H9 (cell line): ENCODE results near the gene ANGPTL5. TPM values are rescaled to one million over a fixed set of nuclear protein-coding genes. Genes with fewer than 3 reads are reported as not detected.

Experiments used
- DNase-seq: peaks from one replicate; pipeline ENCODE4 v3.0.0-alpha.2; 2017
- H2AFZ ChIP-seq: one replicate; pipeline ENCODE4 v1.6.1; 2013; ENCODE audit warnings: mild to moderate bottlenecking, low read length, control low read depth, moderate library complexity
- H2AK5ac ChIP-seq: 2 replicates; pipeline ENCODE4 v1.6.1; 2013; ENCODE audit warnings: low read length, control low read depth, mixed read lengths; ENCODE audit not compliant: insufficient read length
- H2BK120ac ChIP-seq: one replicate; pipeline ENCODE4 v1.6.1; 2013; ENCODE audit warnings: low read depth, mild to moderate bottlenecking, low read length, control low read depth, inconsistent platforms; ENCODE audit not compliant: poor library complexity, severe bottlenecking
- H2BK12ac ChIP-seq: 2 replicates; pipeline ENCODE4 v1.6.1; 2013; ENCODE audit warnings: low read length, control low read depth, mixed read lengths, low read depth; ENCODE audit not compliant: insufficient read length
- H2BK15ac ChIP-seq: 2 replicates; pipeline ENCODE4 v1.6.1; 2013; ENCODE audit warnings: low read depth, low read length, control low read depth
- H2BK20ac ChIP-seq: one replicate; pipeline ENCODE4 v1.6.1; 2013; ENCODE audit warnings: low read depth, mild to moderate bottlenecking, low read length, control low read depth, inconsistent platforms; ENCODE audit not compliant: poor library complexity, severe bottlenecking
- H2BK5ac ChIP-seq: 2 replicates; pipeline ENCODE4 v1.6.1; 2013; ENCODE audit warnings: low read length, control low read depth, mixed read lengths; ENCODE audit not compliant: insufficient read length
- H3K14ac ChIP-seq: 2 replicates; pipeline ENCODE4 v1.6.1; 2013; ENCODE audit warnings: low read length, control low read depth; ENCODE audit not compliant: insufficient read depth
- H3K18ac ChIP-seq: 2 replicates; pipeline ENCODE4 v1.6.1; 2013; ENCODE audit warnings: low read depth, mild to moderate bottlenecking, mixed read lengths, low read length, control low read depth; ENCODE audit not compliant: insufficient read length
- H3K23ac ChIP-seq: 2 replicates; pipeline ENCODE4 v1.6.1; 2013; ENCODE audit warnings: low read length, control low read depth, mixed read lengths, low read depth; ENCODE audit not compliant: insufficient read length
- H3K23me2 ChIP-seq: 2 replicates; pipeline ENCODE4 v1.6.1; 2013; ENCODE audit warnings: low read depth, mild to moderate bottlenecking, mixed read lengths, low read length, control low read depth; ENCODE audit not compliant: insufficient read length, poor library complexity, severe bottlenecking
- H3K27ac ChIP-seq: 2 replicates; pipeline ENCODE4 v1.5.1; 2013; ENCODE audit warnings: low read length, control low read depth, mixed read lengths, low read depth; ENCODE audit not compliant: insufficient read length
- H3K27me3 ChIP-seq: 2 replicates; pipeline ENCODE4 v1.6.1; 2013; ENCODE audit warnings: low read length, control low read depth, inconsistent platforms; ENCODE audit not compliant: insufficient read depth
- H3K4ac ChIP-seq: 2 replicates; pipeline ENCODE4 v1.6.1; 2013; ENCODE audit warnings: low read depth, mild to moderate bottlenecking, control low read depth, inconsistent platforms, low read length, moderate library complexity
- H3K4me1 ChIP-seq: 2 replicates; pipeline ENCODE4 v1.6.1; 2013; ENCODE audit warnings: low read length, control low read depth, inconsistent platforms; ENCODE audit not compliant: insufficient read depth
- H3K4me2 ChIP-seq: 2 replicates; pipeline ENCODE4 v1.6.1; 2013; ENCODE audit warnings: low read length, control low read depth, mixed read lengths; ENCODE audit not compliant: insufficient read length, insufficient read depth
- H3K56ac ChIP-seq: 2 replicates; pipeline ENCODE4 v1.6.1; 2013; ENCODE audit warnings: low read depth, mild to moderate bottlenecking, mixed read lengths, low read length, control low read depth; ENCODE audit not compliant: insufficient read length
- H3K79me1 ChIP-seq: 2 replicates; pipeline ENCODE4 v1.6.1; 2013; ENCODE audit warnings: low read depth, mild to moderate bottlenecking, moderate library complexity, low read length, control low read depth, inconsistent platforms; ENCODE audit not compliant: insufficient read depth, poor library complexity, severe bottlenecking
- H3K79me2 ChIP-seq: 2 replicates; pipeline ENCODE4 v1.6.1; 2013; ENCODE audit warnings: low read length, control low read depth, inconsistent platforms; ENCODE audit not compliant: insufficient read depth
- H3K9ac ChIP-seq: 2 replicates; pipeline ENCODE4 v1.6.1; 2013; ENCODE audit warnings: low read length, control low read depth, mixed read lengths; ENCODE audit not compliant: insufficient read length; ENCODE audit errors: extremely low read depth
- H3K9me3 ChIP-seq: one replicate; pipeline ENCODE4 v1.6.1; 2013; ENCODE audit warnings: low read depth, low read length, inconsistent platforms; ENCODE audit not compliant: control insufficient read depth
- H3T11ph ChIP-seq: one replicate; pipeline ENCODE4 v1.6.1; 2013; ENCODE audit warnings: mild to moderate bottlenecking, low read length, control low read depth, inconsistent platforms
- H4K20me1 ChIP-seq: one replicate; pipeline ENCODE4 v1.6.1; 2013; ENCODE audit not compliant: control insufficient read depth, insufficient read length, insufficient read depth
- H4K5ac ChIP-seq: 2 replicates; pipeline ENCODE4 v1.6.1; 2013; ENCODE audit warnings: low read depth, mild to moderate bottlenecking, mixed read lengths, low read length, control low read depth; ENCODE audit not compliant: insufficient read length
- H4K8ac ChIP-seq: replicated peaks from 2 replicates; pipeline ENCODE4 v1.6.1; 2013; ENCODE audit warnings: low read length, control low read depth, mixed read lengths, low read depth; ENCODE audit not compliant: insufficient read length
- H4K91ac ChIP-seq: 2 replicates; pipeline ENCODE4 v1.6.1; 2013; ENCODE audit warnings: low read depth, mild to moderate bottlenecking, moderate library complexity, mixed read lengths, low read length, control low read depth; ENCODE audit not compliant: insufficient read length
- H3K27ac Mint-ChIP-seq, 3 experiments: 2 replicates in 2 of 3; 3 replicates in 1 of 3; pipeline ENCODE4 v1.8.0; 2020 to 2021; ENCODE audit warnings: mixed read lengths in 3 of 3, mild to moderate bottlenecking in 1 of 3, moderate library complexity in 1 of 3
- H3K27me3 Mint-ChIP-seq: 2 replicates; pipeline ENCODE4 v1.8.0; 2021; ENCODE audit warnings: low read depth, mild to moderate bottlenecking, moderate library complexity, mixed read lengths
- H3K36me3 Mint-ChIP-seq, 3 experiments: 2 replicates in 2 of 3; 3 replicates in 1 of 3; pipeline ENCODE4 v1.8.0; 2020 to 2021; ENCODE audit warnings: low read depth in 3 of 3, mixed read lengths in 3 of 3; ENCODE audit not compliant: insufficient read depth in 1 of 3
- H3K4me1 Mint-ChIP-seq, 2 experiments: 2 replicates each; pipeline ENCODE4 v1.8.0; 2020; ENCODE audit warnings: mixed read lengths in 2 of 2
- H3K4me3 Mint-ChIP-seq, 2 experiments: 2 replicates in 1 of 2; 3 replicates in 1 of 2; pipeline ENCODE4 v1.8.0; 2020 to 2021; ENCODE audit warnings: mild to moderate bottlenecking in 2 of 2, mixed read lengths in 2 of 2, moderate library complexity in 1 of 2
- H3K9me3 Mint-ChIP-seq, 2 experiments: 2 replicates in 1 of 2; 3 replicates in 1 of 2; pipeline ENCODE4 v1.8.0; 2020; ENCODE audit warnings: mild to moderate bottlenecking in 2 of 2, mixed read lengths in 2 of 2, moderate library complexity in 1 of 2
- WGBS: extraction: QIAGEN DNeasy Blood & Tissue Kit; methylation state at CpG from one replicate; pipeline ENCODE4 v1.1.7; 2013; ENCODE audit warnings: missing lambda C conversion rate, low lambda C conversion rate, mixed read lengths; ENCODE audit not compliant: insufficient read length; ENCODE audit errors: extremely low coverage; 5-methylcytosine and 5-hydroxymethylcytosine counted together
- total RNA-seq: library from RNA; stranded (reverse); gene quantifications from 2 replicates; pipeline ENCODE4 v1.2.1, GENCODE V29; 2021
- TF ChIP-seq, protein P1 (sequence below): fragments of 200-600 bp; sonication (generic); conservative IDR thresholded peaks from 3 replicates; pipeline ENCODE4 v1.8.0; 2021; ENCODE audit warnings: antibody characterized with exemption, mild to moderate bottlenecking

Gene ANGPTL5
- total RNA-seq, 1 experiment from 2014 or later, result not detected

DNA sequence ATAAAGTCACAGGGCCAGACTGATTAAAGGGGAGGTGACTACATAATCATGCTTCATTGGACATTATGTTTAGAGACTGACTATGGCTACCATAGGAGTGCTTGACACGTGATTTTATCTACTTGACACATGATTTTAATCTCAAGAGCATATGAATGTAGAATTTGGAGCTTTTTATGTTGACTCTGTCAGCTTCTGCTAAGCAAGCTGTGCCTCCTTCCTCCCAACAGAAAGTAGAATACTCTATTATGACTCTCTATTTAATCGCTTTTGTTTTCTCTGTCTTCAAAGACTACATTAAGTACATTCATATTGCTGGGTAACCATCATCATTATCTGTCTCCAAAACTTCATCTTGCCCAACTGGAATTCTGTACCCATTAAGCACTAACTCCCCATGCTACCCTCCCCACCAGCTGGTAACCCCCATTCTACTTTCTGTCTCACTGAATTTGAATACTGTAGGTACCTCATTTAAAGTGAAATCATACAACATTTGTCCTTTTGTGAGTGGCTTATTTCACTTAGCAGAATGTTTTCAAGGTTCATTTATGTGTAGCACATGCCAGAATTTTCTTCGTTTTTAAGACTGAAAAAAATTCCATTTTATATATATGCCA is 24.7 kb upstream of the ANGPTL5 start:
- Histone ChIP-seq H2BK12ac (no peak overlapping the region), H3K27ac (no peak overlapping the region), H2BK20ac (no peak overlapping the region), H3K4ac (no peak overlapping the region), H3K9me3 (no peaks in the 10 kb centered on the region), H2AK5ac (no peak overlapping the region), H3K79me2 (no peaks in the 10 kb centered on the region), H3K9ac (no peak overlapping the region), H2BK5ac (no peak overlapping the region), H3K18ac (no peak overlapping the region), H3K56ac (no peak overlapping the region), H3T11ph (no peak overlapping the region), H4K5ac (no peak overlapping the region), H3K14ac (no peak overlapping the region), H3K79me1 (no peaks in the 10 kb centered on the region), H3K23ac (no peak overlapping the region), H3K27me3 (no peaks in the 10 kb centered on the region), H2BK120ac (no peak overlapping the region), H3K23me2 (no peaks in the 10 kb centered on the region), H2AFZ (no peak overlapping the region), H4K8ac (no peak overlapping the region), H2BK15ac (no peak overlapping the region), H4K20me1 (no peaks in the 10 kb centered on the region), H4K91ac (no peak overlapping the region), H3K4me1 (no peaks in the 10 kb centered on the region), H3K4me2 (no peak overlapping the region)
- WGBS, result no CpG with 5 or more reads among the region's 3 CpGs
- Mint-ChIP-seq H3K9me3 (no peaks in the 10 kb centered on the region), H3K27ac (no peak overlapping the region), H3K36me3 (no peaks in the 10 kb centered on the region), H3K4me3 (no peak overlapping the region), H3K27me3 (no peaks in the 10 kb centered on the region), H3K4me1 (no peaks in the 10 kb centered on the region)
- no peak for DNase-seq
- TF ChIP-seq, protein P1, sequence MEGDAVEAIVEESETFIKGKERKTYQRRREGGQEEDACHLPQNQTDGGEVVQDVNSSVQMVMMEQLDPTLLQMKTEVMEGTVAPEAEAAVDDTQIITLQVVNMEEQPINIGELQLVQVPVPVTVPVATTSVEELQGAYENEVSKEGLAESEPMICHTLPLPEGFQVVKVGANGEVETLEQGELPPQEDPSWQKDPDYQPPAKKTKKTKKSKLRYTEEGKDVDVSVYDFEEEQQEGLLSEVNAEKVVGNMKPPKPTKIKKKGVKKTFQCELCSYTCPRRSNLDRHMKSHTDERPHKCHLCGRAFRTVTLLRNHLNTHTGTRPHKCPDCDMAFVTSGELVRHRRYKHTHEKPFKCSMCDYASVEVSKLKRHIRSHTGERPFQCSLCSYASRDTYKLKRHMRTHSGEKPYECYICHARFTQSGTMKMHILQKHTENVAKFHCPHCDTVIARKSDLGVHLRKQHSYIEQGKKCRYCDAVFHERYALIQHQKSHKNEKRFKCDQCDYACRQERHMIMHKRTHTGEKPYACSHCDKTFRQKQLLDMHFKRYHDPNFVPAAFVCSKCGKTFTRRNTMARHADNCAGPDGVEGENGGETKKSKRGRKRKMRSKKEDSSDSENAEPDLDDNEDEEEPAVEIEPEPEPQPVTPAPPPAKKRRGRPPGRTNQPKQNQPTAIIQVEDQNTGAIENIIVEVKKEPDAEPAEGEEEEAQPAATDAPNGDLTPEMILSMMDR, result no peak
